ENCODE measurements around the gene C9.

GRCh38 chr5:39395521-39395920 lies 31.2 kb upstream of the C9 start:
- TF ChIP-seq ZBTB1 (tag by site-specific recombination; IDR thresholded peaks at IDR 0.05) (no peak), ZNF133 (tag by site-specific recombination; IDR thresholded peaks at IDR 0.05) (no peak), GLIS2 (tag by site-specific recombination; IDR thresholded peaks at IDR 0.05) (no peak), CTCF (tag by site-specific recombination; IDR thresholded peaks at IDR 0.05) (no peak), ZNF362 (tag by site-specific recombination; IDR thresholded peaks at IDR 0.05) (no peak), OSR2 (tag by site-specific recombination; IDR thresholded peaks at IDR 0.05) (no peak), ZBTB44 (tag by site-specific recombination; IDR thresholded peaks at IDR 0.05) (no peak), TRIM28 (IDR thresholded peaks at IDR 0.05; ENCODE audit: borderline replicate concordance, low read length) (no peak), ZNF416 (tag by site-specific recombination; IDR thresholded peaks at IDR 0.05) (no peak)

Measured in HEK293 (cell line).